Activated CD8-positive, alpha-beta memory T cell treated with anti-CD3 and anti-CD28 coated beads, Interleukin-2, amount 50 U/mL, for 48 hours (primary cell): ENCODE results near the gene PCDH9.
"Not testable (repeated sequence)": the region's sequence is repeated elsewhere in the genome, so short reads cannot be mapped to it uniquely, and the experiment has no call there.

ENCODE experiments used
- DNase-seq: peaks from one replicate; pipeline ENCODE4 v3.0.0-alpha.2; 2020

Gene PCDH9

DNA sequence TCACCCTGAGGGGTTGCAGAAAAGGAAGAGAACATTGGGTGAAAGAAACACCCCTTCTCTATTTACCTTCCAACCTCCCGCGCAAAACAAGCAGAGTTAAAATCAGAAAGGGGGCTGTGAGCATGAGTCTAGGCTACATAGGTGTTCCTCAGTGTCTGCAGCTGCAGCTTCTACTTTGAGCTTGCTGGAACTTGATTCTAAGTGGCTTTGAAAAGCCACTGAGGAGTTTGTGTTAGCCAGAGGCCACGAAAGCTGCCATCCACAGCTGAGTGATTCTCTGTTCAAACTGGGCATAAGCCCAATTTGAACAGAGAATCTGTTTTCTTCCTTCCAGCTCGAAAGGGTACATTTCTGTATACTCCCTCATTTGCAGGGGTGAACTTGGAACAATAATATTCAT, 343.9 kb downstream of the PCDH9 start:
- no peak for DNase-seq

DNA sequence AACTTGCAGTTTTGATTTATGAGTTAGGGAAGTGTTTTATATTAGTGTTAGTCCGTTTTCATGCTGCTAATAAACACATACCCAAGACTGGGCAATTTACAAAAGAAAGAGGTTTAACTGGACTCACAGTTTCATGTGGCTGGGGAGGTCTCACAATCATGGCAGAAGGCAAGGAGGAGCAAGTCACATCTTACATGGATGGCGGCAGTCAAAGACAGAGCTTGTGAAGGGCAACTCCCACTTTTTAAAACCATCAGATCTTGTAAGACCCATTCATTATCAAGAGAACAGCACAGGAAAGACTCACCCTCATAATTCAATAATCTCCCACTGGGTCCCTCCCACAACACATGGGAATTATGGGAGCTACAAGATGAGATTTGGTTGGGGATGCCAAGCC, 349.0 kb downstream of the PCDH9 start:
- not testable (repeated sequence) for DNase-seq

DNA sequence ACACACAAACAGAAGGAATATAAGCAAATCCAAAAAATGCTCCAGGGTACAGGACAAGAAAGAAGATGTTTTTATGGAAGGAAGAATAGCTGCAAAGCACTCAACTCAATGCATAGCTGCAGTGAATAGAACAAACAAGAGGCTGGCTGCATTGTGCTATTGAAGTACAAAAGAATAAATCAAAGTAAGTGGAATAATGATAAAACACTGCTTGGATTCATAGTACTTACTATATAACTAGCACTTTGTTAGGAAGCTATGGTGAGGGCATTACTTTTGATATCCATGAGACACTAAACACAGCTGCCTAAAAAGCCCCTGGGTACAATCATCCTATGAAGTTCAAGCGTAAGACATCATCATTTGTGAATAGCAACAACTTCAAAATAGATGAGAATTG, 350.1 kb downstream of the PCDH9 start:
- no peak for DNase-seq

DNA sequence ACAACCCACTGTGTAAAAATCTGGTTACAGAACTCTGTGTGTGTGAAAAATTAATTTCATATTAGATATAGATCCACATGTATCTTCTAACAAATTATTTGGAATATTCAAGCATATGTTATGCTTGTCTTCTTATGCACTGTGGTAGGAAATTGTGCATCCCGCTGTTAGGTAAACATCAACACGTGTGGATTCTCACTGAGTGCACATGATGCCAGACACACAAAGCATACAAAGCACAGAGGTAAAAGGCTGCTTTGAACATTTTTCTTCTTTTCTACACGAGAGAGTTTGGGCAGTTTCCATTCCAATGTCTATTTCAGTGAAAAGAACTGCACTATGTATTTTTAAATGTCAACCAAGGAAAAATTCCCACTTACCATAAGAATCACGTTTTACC, 354.9 kb downstream of the PCDH9 start:
- no peak for DNase-seq

DNA sequence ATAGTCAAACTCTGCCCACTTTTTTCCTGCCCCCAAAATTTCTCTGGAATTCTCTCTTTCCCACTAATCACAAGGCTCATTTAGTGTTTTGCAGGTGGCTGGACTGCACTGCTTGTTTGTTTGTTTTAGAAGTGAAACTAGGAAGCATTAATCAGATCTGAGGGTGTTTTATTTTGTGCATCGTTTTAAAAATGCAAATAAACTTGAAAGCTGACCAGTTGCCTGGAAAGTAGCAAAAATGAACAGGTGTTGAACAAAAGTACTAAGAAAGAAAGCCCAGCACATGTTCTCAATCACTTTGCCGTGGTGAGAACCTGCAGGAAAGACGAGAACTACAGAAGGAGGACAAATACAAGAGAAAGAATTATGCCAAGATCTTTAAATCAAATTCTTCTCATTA, 365.5 kb downstream of the PCDH9 start:
- DNase-seq = no peak

DNA sequence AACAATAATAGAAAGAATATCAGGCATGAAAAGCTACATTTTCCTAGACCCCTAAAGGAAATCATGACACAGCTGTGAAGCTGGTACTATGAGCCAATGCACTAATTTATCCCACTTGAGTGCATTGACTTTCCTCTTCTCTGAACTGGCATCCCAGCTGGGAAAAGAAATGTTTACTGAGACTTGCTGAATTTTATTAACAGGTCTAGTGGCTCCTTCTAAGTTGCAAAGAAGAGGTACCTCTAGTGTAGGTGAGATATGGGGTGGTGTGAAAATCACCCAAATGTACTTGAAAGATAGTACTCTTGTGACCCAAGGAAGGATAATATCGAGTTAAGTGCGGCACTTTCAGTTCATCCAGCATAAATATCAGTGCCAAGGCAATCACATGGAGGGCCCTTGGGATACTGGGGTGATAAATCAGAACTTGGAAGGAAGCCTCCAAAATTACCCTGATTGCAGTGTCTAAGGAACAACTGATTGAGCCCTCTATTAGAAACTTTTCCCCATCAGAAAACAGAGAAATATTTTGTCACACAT, 369.2 kb downstream of the PCDH9 start:
- no peak for DNase-seq

DNA sequence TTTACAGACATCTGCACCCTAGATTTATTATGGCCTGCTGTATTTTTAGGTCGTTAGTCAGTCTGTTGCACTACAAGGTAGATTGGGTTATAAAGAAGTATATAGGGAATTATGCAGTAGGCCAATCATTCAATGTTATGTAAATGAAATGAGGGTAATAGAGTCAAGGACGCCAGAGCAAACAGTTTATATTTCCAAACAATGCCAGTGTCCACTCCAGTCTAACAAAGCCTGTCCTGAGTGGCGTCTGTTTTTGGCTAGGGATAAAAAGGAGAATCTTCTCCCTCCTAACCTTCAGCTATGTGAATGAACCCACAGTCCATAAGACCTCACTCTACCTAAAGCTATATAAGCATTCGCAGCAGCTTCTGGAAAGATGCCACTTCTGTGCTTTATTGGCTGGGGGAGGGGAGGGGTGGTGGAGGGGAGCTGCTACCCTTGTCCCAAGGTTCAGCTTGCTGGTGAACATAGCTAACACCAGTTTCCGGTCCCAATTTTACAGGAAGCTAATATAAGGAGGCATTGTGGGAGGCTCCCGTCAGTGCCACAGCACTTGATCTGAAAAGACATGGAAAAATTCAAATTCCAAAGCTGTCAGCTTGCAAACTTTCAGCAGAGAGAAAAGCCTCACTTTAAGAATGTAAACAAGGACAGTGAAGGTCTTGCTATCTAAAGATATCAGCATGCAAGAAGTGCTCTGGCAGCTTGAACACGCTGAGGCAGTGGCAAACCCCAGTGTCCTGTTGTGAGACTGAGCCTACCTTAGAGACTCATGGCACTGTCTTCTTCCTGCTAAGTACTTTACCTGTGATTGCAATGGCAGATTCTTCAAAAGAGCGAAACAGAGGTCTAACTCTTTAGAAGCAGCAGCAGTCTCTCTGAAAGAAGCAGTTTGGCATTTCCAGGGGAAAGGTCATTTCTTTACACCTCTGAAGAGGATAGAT, 369.9 kb downstream of the PCDH9 start:
- no peak for DNase-seq

DNA sequence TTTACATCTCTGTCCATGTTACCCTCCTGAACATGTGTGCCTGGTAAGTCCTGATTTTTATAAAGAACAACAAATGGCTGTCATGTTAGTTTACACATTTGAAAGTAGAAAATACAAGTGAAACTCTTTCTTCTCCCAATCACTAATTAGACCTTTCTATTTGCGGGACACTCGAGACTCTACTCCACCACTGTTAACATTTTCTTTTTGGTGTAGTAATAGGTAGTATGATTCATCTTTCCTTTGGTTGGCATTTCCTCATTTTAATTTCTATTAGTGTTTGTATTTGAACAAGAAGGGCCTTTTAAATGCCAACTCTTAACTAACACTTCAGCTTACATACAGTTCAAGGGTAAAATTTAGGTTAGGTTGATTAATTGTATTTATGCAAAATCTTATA, 371.1 kb downstream of the PCDH9 start:
- DNase-seq = no peak

DNA sequence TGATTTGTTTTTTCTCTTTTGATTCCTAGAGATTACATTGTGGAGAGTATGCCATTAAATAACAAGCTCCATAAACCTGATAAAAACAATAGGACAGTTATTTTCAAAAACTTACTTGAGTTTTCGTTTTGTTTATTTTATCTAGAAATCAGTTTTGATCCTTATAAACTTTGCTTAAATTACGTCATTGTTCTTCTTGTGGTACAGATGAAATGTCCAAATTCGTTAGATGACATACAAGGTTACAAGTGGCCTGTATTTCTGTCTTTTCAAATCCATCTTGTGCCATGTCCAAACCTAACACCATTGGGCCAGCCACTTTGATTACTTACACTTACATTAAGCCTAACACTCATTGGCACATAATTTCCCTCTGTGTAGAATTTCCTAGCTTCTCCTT, 372.0 kb downstream of the PCDH9 start:
- DNase-seq = no peak

DNA sequence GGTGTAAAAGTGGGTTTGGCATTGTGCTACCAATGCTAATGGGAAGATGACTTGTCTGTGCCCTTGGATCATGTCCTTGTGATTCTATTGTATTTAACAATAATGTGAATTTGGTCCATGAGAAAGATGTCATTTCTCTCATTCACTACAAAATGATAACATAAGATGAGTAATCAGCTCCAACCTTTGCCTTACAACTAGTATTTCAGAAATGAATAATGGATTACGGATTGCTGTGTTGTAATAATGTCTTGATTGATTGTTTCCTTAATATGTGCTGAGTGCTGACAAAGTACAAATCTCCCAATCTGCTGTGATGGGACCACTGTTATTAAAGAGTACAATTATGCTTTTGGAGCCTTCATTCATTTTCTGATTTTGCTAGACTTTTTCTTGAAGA, 375.0 kb downstream of the PCDH9 start:
- DNase-seq = no peak

DNA sequence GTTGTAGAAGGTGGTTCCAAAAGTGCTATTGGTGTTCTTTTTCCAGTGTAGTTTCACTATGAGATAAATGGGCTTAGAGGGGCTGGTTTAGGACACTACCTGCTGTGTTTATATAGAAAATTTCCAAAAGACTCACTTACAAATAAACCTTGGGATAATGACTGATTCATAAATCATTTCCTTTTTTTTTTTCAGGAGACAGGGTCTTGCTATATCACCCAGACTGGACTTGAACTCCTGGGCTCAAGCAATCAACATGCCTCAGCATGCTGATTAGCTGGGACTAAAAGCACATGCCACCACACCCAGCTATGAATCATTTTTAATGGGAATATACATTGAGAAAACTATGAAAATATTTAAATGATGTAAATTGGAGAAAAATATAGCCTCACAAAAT, 376.6 kb downstream of the PCDH9 start:
- DNase-seq = no peak

DNA sequence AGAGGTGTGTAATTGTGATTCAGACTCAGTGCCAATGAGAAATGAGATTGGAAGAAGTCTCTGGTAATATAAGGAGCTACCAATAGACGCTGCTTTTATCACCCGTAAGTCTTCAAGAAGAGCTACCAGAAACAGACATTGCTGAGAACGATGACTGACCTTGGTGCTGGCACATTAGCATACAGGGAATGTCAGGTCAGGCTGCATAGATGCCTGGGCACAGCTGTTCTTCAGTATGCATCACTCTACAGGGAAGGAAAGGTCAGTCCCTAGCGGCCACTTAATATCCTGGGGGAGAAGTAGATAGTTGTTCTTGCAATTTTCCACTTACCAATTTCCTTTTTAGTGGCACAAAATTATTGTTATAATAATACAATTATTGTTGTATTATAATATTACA, 380.4 kb downstream of the PCDH9 start:
- DNase-seq = no peak

DNA sequence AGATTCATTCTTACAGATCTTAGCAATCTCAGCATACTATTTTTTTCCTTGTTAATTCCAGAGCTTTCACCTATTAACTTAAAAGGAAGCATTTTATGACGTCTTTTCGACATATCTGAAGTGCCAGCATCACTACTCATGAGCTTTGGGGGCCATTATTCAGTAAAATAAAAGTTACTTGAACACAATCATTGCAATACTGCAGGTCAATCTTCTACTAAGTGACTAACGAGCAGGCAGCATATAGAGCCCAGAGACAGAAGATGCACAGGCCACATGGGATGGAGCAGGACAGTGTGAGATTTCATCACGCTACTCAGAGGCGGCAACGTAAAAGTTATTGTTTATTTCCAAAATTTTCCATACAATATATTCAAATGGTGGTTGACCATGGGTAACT, 382.6 kb downstream of the PCDH9 start:
- no peak for DNase-seq

DNA sequence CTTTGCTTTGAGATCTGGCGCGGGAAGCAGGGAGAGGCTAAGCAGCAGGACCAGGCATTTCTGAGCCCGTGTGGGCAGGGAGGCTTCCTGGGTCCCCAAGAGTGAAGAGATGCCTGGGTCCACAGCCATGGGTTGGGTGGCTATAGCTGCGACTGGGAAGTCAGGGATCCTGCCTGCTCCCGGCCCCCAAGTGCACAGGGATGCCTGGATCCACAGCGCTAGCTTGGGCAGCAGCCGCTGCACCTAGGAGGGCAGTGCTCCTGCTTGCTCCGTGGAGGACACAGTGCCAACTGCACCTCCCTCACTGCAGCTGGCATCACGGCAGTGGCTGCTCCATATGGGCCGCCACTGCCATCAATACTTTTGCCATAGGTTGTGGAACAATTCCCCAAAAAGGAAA, 384.7 kb downstream of the PCDH9 start:
- no peak for DNase-seq

DNA sequence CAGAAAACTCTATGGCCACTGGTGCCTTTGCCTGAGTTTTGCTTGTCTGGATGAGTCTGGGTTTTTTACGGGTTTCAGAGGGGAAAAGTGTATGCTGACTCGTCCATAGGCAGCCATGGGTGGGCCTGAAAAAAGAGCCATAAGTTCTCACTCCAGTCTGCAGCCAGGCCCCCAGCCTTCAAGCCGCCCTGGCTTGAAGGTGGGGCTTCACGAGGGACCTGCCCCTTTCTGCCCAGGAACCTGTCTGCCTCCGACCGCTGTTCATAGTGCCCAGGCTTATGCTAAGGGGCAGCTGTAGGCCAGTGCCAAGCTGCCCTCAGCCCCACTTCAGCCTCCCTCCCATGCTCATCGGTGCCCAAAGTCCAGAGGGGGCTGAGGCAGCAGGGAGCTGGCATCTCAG, 385.2 kb downstream of the PCDH9 start:
- no peak for DNase-seq

DNA sequence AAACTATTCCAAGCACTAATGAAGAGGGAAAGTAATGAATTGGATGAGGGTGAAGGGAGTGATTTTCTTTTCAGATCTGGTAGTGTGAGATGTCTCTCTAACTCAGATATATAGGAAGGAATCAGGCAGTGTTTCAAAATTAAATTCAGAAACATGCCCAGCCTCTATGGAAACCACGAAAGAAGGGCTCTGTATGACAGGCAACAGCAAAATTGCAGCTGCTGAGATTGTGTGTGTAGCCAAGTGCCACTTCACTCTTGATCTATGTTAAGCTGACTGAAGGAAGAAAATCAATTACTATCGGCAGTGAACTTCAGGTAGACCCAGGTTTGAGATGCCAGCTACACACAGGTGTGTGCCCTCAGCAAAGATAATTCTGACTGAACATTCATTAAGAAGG, 387.4 kb downstream of the PCDH9 start:
- DNase-seq = no peak

DNA sequence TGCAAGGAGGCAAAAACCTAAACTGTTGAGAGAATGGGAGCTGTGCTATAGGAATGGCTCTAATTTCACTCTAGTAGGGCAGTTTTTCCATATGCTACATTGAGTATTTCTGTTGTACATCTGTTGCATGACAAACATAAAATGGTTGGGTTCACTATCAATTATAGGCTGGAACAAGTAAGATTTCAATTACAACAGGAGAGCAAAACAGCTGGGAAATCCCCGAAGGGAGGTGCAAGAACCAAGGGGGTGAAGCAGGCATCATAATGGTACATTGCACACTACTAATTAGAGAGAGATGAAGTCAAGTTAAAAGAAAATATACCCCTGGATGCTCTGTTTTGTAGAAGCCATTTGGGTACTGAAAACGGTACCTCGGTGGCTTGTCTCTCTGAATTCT, 389.5 kb downstream of the PCDH9 start:
- DNase-seq = no peak

DNA sequence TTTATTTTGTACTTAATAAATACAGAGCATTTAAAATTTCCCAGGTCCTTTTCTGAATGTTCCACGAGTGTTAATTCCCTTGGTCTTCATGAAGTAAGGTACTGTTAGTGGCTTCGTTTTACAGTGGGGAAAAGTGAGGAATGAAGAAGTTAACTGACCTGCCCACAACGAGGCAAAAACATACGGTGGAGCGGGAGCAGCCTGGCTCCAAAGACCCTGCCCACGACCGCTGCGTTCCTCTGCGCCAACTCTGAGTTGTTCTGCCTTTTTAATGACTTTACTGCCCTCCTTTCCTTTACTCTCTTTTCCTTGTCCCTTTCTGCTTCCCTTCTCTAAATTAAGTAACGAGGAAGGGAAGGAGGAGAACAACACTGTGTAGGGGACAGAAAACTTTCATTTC, 392.9 kb downstream of the PCDH9 start:
- no peak for DNase-seq

DNA sequence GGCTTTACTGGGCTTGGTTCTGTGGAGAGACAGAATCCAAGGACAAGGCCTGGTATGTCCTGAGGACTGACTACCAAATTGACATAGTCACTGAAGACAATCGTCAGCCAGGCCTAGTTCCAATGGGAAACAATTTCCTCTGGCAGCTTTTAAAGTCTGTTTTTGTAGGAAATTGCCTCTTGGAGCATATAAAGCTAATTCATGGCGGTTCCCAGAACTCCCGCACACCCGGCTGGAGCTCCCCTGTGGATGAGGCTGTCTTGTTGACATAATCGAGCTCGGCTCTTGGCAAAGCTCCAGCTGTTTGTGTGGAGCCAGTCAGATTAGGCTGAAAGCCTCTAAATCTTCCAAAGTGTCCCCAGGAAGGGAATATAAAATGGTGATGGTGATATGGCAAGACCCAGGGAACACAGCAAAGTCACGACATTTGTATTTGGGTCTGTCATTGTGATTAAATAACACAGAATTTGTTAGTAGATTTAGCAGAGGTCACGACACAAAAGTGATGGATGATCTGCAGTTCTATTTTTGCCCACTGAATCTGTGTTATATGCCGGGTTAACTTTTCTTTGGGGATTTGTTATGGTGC, 395.0 kb downstream of the PCDH9 start:
- no peak for DNase-seq

DNA sequence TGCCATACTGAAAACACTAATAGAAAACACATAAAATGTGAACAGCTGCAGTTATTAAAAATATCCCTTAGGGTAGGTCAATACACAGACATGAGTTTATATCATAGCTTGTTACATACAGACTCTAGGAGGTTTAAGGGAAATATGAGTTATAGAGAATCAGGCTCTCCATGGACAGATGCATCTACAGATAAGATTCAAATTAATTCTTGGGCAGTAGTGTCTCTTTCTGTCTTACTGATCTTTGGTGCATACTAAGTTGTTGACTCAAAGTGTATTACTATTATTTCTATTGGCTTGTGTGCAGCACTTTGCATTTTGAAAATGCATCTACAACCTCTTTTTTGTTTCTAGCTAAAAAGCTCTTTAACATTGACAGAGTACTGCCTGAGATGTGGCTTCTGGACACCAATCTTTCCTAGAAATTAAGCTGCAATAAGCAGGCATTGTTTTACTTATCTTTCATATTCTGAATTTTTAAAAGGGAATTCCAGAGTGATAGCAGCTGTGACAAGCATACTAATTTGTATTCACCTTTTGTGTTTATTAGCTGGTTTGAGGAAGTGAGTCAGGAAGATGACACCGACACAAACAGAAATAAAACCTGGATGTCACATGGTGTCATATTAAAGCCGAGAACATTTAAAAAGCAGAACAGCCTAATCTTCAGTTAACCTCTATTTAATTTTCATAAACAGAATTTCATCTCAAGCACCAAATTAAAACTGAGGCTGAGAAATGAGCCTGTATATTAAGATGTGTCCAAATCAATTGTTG, 399.0 kb downstream of the PCDH9 start:
- no peak for DNase-seq

DNA sequence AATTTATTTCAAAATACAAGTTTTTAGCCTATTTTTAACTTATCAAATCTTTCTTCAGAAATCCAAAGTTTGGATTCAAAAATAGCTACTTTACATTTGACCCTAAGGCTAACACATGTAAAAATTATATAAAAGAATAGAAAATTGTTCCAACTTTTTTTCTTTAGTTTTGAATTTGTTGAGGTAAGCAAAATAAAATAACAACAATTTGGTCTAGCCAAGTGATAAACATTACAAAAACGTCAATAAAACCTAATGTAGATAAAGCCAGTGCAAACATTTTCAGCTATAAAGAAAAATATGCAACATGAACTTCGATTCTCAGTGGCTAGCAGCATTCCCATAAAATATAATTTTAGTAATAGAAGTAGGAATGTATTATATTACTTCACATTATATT, 400.3 kb downstream of the PCDH9 start:
- DNase-seq = no peak

DNA sequence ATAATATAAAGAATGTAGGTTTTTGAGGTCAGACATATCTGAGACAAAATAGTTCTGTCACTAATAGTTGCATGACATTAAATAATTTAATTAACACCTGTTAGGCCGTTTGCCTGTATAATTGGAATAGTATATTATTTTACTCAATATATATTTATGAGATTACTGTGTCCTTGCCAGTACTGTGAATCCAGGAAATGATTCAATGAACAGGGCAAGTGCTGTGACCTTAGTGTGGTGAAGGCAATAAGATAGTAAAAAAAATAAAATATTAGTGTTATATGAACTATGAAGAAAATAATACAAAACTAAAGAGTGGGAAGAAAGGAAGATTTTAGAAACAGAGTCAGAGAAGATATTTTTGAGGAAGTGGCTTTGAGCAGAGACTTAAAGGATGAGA, 403.7 kb downstream of the PCDH9 start:
- DNase-seq = no peak

DNA sequence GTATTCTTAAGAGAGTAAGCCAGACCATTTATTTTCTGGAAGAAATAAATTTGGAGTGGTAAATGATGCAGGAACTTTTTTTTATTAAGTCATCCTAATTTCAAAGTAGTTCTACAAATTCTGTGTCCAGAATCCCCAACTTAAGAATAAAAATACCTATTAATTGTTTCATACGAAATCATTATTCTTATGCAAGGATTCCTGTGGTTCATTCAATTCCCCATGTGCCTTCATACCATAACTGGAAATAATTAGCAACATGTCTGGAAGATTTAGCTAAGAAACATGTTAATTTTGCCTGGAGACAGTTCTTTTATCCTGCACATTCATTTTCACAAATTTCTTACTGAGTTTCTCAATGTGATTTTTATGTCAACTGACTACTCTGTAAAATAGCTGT, 408.6 kb downstream of the PCDH9 start:
- no peak for DNase-seq

DNA sequence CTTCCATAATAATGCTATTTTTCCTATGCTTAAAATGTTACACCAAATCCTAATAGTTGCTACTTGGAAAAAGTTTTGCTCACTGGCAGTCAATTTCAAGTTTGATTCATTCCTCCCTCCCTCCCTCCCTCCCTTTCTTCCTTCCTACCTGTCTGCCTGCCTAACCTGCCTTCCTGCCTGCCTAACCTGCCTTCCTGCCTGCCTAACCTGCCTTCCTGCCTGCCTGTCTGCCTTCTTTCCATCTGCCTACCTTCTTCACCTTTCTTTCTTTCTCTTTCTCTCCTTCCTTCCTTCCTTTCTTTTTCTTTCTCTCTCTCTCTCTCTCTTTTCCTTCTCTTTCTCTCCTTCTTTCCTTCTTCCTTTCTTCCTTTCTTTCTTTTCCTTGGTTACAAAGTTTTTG, 418.7 kb downstream of the PCDH9 start:
- DNase-seq = no peak
